ENCODE measurements around the gene FTH1. TPM values are rescaled to one million over a fixed set of nuclear protein-coding genes. Genes with fewer than 3 reads are reported as not detected.
"Not testable (repeated sequence)": the region's sequence is repeated elsewhere in the genome, so short reads cannot be mapped to it uniquely, and the experiment has no call there.

FTH1 gene
- total RNA-seq, 2 experiments from 2014 or later = 709 to 727 TPM

DNA sequence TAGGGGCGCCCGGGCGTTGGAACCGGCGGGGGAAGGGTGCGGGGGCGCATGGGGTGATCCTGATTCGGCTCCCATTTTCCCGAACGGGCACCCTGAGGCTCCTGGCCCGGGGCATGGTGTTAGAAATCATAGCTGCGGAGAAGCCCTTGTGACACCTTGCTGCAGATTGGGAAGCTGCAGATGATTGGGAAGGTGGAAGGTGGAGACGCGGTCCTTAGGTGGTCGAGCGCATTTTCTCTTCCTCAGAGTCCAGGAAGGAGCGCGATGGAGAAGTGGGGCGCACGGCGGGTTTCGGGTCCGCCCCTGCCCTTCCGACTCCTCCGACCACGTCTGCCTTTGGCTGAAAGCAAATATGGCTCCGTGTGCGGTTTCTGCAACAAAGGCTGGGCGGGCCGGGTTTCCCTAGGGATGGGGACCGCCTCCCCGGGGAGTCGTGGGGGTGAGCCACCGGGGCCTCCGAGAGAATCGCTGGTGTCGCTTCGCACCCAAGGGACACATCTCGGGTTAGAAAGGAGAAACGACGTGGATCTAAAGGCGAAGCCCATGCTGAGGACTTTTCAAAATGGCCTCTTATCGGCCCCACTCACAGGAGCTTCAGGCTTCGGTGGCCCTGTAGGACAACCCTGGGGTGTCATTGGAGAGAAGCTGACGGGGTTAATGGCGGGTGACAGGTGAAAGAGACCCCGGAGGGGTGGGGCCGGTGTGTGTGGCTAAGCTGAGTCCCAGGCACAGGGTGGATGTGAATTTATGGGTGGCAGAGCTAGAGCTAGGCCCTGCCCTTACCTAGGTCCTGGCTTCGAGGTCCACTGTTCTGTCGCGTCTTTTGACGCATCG lies 707 bp upstream of the FTH1 start:
- ATAC-seq (peak; percentile 15), DNase-seq (peak; percentile 54)
- Mint-ChIP-seq H3K27me3 (ENCODE audit: low read depth) (no peaks in the 10 kb centered on the region), H3K4me1 (ENCODE audit: low read depth) (peaks cover 66% of the 10 kb centered on the region), H3K9me3 (ENCODE audit: insufficient read depth) (no peaks in the 10 kb centered on the region), H3K27ac (peak overlapping the region; percentile 97), H3K4me3 (peak overlapping the region; percentile 93), H3K36me3 (ENCODE audit: low read depth) (peaks cover 41% of the 10 kb centered on the region)
- ChIA-PET POLR2A (interaction anchor here (0.6 to 2.4 kb wide), 22 partner anchors 9 to 873 kb away, joined by 3 to 24 read pairs (median 4); partner anchors contain the start of genes CPSF7, FEN1, SDHAF2 and TMEM258), CTCF (interaction anchor here (0.7 to 10.6 kb wide), 10 partner anchors 19 to 172 kb away, joined by 3 to 100 read pairs (median 6); no protein-coding TSS in a partner anchor)

DNA sequence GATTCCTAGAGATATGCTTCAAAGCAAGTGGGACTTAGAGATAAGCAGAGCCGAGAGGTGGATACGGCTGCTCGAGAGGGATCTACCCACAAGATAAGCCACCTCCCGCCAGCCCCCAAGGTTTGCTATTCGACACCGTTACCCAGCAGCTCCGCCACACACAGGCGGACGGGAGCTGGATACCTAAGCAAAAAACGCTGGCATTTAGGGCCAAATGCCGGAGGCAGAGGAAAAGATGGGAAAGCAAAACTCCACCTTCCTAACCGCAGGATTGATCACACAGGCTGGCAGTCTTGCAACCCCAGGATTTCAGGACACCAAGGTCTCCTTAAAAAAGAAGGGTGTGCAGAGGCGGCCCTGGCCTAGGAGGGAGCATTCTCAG lies 709 bp downstream of the FTH1 start:
- Mint-ChIP-seq H3K27ac (peak overlapping the region; percentile 88), H3K9me3 (ENCODE audit: insufficient read depth) (no peaks in the 10 kb centered on the region), H3K4me3 (peak overlapping the region; percentile 93), H3K4me1 (ENCODE audit: low read depth) (peaks cover 59% of the 10 kb centered on the region), H3K36me3 (ENCODE audit: low read depth) (peaks cover 47% of the 10 kb centered on the region), H3K27me3 (ENCODE audit: low read depth) (no peaks in the 10 kb centered on the region)
- POLR2A ChIA-PET = interaction anchor here (1.4 to 2.4 kb wide), 3 partner anchors 14 to 115 kb away, joined by 3 to 24 read pairs (median 6); no protein-coding TSS in a partner anchor
- ATAC-seq (peak; percentile 17), DNase-seq (peak; percentile 60)
- CTCF ChIA-PET = interaction anchor here (0.9 to 10.6 kb wide), 5 partner anchors 19 to 521 kb away, joined by 3 to 100 read pairs (median 12); no protein-coding TSS in a partner anchor

DNA sequence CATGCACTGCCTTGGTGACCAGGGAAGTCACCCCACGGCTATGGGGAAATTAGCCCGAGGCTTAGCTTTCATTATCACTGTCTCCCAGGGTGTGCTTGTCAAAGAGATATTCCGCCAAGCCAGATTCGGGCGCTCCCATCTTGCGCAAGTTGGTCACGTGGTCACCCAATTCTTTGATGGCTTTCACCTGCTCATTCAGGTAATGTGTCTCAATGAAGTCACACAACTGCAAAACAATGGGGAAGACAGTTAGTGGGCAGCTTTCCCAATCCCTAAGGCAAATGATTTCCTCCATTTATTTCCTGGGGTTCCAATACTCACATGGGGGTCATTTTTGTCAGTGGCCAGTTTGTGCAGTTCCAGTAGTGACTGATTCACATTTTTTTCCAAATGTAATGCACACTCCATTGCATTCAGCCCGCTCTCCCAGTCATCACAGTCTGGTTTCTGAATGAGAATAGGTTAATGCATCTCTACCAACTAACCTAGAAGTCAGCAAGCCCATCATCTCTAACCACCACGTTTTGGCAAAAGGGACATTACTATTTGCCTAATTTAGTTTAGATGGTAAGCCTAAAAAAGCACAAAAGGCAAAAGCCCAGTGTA lies 2.7 kb downstream of the FTH1 start:
- not testable (repeated sequence) for H3K27me3 Mint-ChIP-seq (ENCODE audit: low read depth); H3K27ac Mint-ChIP-seq; ATAC-seq; DNase-seq; H3K9me3 Mint-ChIP-seq (ENCODE audit: insufficient read depth)
- ChIA-PET CTCF (interaction anchor here (1.0 to 10.6 kb wide), 5 partner anchors 17 to 117 kb away, joined by 3 to 100 read pairs (median 17); no protein-coding TSS in a partner anchor), POLR2A (interaction anchor here (1.5 to 1.9 kb wide), 2 partner anchors 61 to 117 kb away, joined by 5 to 6 read pairs; no protein-coding TSS in a partner anchor)
- Mint-ChIP-seq H3K4me1 (ENCODE audit: low read depth) (peaks cover 50% of the 10 kb centered on the region), H3K4me3 (peak overlapping the region; percentile 93), H3K36me3 (ENCODE audit: low read depth) (peaks cover 46% of the 10 kb centered on the region)

DNA sequence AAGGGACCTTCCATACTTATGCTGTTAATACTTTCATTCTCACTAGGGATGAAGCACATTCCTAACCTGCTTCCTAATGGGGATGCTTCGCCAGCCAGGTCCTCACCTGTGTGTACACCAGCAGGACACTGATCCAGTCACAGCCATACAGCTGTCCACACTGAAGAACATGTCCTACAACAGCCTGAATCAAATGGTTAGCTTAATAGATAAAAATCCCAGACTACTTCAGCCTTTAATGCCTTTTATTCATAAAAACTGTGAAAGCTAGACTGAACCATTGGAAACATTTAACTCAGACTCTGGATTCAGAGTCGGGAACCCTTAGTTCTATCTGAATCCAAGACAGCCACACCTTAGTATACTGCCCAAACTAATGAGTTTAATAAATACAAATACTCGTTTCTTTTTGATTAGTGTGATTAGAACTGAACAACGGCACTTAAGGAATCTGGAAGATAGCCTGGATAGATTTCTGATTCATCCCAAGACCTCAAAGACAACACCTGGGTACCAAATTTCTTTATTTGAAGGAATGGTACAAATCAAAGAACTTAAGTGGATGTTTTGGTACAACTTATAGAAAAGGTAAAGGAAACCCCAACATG lies 3.3 kb downstream of the FTH1 start:
- Mint-ChIP-seq H3K9me3 (ENCODE audit: insufficient read depth) (no peaks in the 10 kb centered on the region), H3K4me3 (peak overlapping the region; percentile 12), H3K4me1 (ENCODE audit: low read depth) (peaks cover 47% of the 10 kb centered on the region), H3K36me3 (ENCODE audit: low read depth) (peaks cover 43% of the 10 kb centered on the region), H3K27ac (peak overlapping the region; percentile 70), H3K27me3 (ENCODE audit: low read depth) (no peaks in the 10 kb centered on the region)
- ChIA-PET CTCF (interaction anchor here (1.0 to 6.1 kb wide), 4 partner anchors 17 to 144 kb away, joined by 3 to 46 read pairs (median 10); no protein-coding TSS in a partner anchor), POLR2A (interaction anchor here (0.8 to 1.4 kb wide), 2 partner anchors 83 to 160 kb away, joined by 3 read pairs; partner anchors contain the start of gene INCENP)
- ATAC-seq (no peak), DNase-seq (no peak)

DNA sequence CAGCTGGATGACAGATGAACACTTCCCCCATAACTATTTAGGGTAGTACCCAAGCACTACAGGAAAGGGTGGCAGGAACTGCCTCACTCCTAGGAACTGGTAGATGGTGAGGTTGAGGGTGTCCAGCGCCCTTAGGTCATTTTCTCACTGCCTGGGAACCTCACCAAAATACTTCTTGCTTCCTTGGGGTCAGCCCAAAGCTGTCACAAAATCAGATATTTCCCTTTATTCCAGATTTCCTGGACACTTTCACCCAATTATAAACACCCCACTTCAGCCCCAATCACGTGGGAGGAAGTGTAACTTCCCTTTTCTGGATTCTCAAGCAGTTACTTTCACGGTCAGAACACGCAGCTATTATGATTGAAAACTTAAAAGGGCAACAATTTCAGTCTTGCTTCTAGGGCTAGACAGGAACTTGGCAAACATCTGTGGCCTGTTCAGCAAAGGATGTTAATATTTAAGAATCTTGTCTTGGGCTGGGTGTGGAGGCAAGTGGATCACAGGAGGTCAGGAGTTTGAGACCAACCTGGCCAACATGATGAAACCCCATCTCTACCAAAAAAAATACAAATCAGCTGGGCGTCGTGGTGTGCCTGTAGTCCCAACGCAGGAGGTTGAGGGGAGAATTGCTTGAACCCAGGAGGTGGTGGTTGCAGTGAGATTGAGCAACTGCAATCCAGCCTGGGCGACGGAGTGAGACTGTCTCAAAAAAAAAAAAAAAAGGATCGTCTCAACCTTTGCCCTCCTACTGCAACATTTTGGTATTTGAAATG lies 4.0 kb downstream of the FTH1 start:
- ATAC-seq (no peak), DNase-seq (no peak)
- ChIA-PET CTCF (interaction anchor here (1.0 to 6.1 kb wide), 4 partner anchors 16 to 145 kb away, joined by 3 to 46 read pairs (median 10); no protein-coding TSS in a partner anchor), POLR2A (interaction anchor here (0.8 to 1.4 kb wide), 2 partner anchors 82 to 160 kb away, joined by 3 read pairs; partner anchors contain the start of gene INCENP)
- H3K27me3 Mint-ChIP-seq (ENCODE audit: low read depth) = no peaks in the 10 kb centered on the region
- H3K4me3 Mint-ChIP-seq = peak overlapping the region; percentile 12
- peaks cover 43% of the 10 kb centered on the region for H3K36me3 Mint-ChIP-seq (ENCODE audit: low read depth)
- H3K27ac Mint-ChIP-seq = peak overlapping the region; percentile 70
- no peaks in the 10 kb centered on the region for H3K9me3 Mint-ChIP-seq (ENCODE audit: insufficient read depth)
- peaks cover 41% of the 10 kb centered on the region for H3K4me1 Mint-ChIP-seq (ENCODE audit: low read depth)

DNA sequence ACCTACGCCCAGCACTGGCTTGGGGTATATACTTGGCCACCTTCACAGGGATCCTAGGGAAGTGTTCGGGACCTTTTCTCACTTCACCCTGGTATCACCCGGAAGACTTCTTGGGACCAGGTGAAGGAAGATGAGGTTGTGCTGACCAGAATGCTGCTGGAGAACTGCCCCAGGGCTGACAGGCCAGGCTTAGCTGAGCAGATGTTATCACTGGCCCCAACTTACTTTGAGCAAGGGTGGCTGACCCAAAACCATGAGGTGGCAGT lies 4.5 kb downstream of the FTH1 start:
- H3K4me3 Mint-ChIP-seq = no peak overlapping the region
- ChIA-PET POLR2A (interaction anchor here (1.4 kb wide), 1 partner anchor 161 kb away, joined by 3 read pairs; the partner anchor contains the start of gene INCENP), CTCF (interaction anchor here (1.6 to 6.1 kb wide), 4 partner anchors 15 to 145 kb away, joined by 8 to 46 read pairs (median 14); no protein-coding TSS in a partner anchor)
- peak overlapping the region; percentile 50 for H3K27ac Mint-ChIP-seq
- peaks cover 42% of the 10 kb centered on the region for H3K36me3 Mint-ChIP-seq (ENCODE audit: low read depth)
- peaks cover 37% of the 10 kb centered on the region for H3K4me1 Mint-ChIP-seq (ENCODE audit: low read depth)
- H3K9me3 Mint-ChIP-seq (ENCODE audit: insufficient read depth) = no peaks in the 10 kb centered on the region
- no peak for ATAC-seq
- no peaks in the 10 kb centered on the region for H3K27me3 Mint-ChIP-seq (ENCODE audit: low read depth)
- DNase-seq = no peak

DNA sequence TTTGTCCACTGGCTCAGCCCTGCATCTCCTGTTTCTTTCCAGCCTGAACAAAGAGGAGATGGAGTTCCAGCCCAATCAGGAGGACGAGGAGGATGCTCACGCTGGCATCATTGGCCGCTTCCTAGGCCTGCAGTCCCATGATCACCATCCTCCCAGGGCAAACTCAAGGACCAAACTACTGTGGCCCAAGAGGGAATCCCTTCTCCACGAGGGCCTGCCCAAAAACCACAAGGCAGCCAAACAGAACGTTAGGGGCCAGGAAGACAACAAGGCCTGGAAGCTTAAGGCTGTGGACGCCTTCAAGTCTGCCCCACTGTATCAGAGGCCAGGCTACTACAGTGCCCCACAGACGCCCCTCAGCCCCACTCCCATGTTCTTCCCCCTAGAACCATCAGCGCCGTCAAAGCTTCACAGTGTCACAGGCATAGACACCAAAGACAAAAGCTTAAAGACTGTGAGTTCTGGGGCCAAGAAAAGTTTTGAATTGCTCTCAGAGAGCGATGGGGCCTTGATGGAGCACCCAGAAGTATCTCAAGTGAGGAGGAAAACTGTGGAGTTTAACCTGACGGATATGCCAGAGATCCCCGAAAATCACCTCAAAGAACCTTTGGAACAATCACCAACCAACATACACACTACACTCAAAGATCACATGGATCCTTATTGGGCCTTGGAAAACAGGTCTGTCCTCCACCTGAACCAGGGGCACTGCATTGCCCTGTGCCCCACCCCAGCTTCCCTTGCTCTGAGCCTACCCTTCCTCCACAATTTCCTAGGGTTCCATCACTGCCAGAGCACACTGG lies 5.0 kb downstream of the FTH1 start:
- ChIA-PET POLR2A (interaction anchor here (1.4 kb wide), 1 partner anchor 161 kb away, joined by 3 read pairs; the partner anchor contains the start of gene INCENP), CTCF (interaction anchor here (1.2 to 6.1 kb wide), 5 partner anchors 15 to 146 kb away, joined by 3 to 46 read pairs (median 11); no protein-coding TSS in a partner anchor)
- peak; percentile 1 for ATAC-seq
- Mint-ChIP-seq H3K4me1 (ENCODE audit: low read depth) (peaks cover 37% of the 10 kb centered on the region), H3K27ac (peak overlapping the region; percentile 50), H3K4me3 (no peak overlapping the region), H3K9me3 (ENCODE audit: insufficient read depth) (no peaks in the 10 kb centered on the region), H3K27me3 (ENCODE audit: low read depth) (no peaks in the 10 kb centered on the region), H3K36me3 (ENCODE audit: low read depth) (peaks cover 40% of the 10 kb centered on the region)
- DNase-seq = no peak

DNA sequence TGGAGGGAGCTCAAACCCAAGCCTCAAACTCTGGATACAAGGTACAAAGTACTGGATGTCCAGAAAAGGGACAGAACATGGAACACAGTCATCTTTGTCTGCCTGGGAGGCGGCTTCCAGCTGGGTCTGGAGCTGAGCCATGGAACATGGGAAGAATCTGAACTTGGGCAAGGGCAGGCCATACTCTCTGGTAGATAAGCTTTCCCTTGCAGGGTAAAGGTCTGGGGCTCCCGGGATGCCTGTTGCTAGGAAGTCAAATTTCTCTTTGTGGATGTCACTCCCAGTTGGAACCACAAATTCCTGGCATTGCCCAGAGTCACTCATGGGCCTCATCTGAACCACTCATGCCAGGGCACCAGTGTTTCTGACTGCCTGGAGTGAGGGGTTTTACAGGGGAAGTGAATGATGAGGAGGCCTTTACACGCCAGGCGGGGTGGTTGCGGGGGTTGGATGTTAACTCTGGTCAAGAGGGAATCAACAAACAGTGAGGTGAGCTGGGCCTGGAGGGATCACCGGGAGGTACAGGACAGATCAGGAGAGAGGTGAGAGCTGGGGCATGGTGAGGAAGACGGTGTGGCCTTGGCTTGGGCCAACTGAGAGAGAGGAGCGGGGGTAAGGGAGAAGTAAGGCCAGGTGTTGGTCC lies 5.7 kb downstream of the FTH1 start:
- DNase-seq = no peak
- H3K4me1 Mint-ChIP-seq (ENCODE audit: low read depth) = peaks cover 37% of the 10 kb centered on the region
- peak; percentile 2 for ATAC-seq

DNA sequence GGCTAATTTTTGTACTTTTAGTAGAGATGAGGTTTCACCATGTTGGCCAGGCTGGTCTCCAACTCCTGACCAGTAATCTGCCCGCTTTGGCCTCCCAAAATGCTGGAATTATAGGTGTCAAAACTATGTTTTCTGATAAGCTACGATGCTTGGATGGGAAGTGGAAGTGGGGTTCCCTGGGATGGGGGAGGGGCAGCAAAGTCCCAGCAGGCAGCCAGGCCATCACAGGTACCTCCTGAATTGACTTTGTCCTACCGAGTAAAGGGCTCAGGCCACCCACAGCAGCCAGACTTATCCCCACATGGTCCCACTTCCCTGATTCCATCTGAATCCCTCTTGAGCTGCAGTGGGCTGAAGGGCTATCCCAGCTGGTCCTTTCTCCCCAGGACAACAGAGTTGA lies 6.9 kb downstream of the FTH1 start:
- ChIA-PET CTCF (interaction anchor here (1.1 to 6.1 kb wide), 6 partner anchors 10 to 155 kb away, joined by 3 to 46 read pairs (median 4); partner anchors contain the start of gene BEST1), POLR2A (no interaction called here)
- Mint-ChIP-seq H3K27ac (no peak overlapping the region), H3K4me3 (no peak overlapping the region), H3K9me3 (ENCODE audit: insufficient read depth) (no peaks in the 10 kb centered on the region), H3K27me3 (ENCODE audit: low read depth) (peaks cover 9% of the 10 kb centered on the region), H3K36me3 (ENCODE audit: low read depth) (peaks cover 30% of the 10 kb centered on the region), H3K4me1 (ENCODE audit: low read depth) (peaks cover 38% of the 10 kb centered on the region)
- ATAC-seq = no peak
- DNase-seq = no peak

More for the DNA sequence above, 5.7 kb downstream of the FTH1 start:
- Mint-ChIP-seq H3K36me3 (ENCODE audit: low read depth) (peaks cover 39% of the 10 kb centered on the region), H3K4me3 (no peak overlapping the region), H3K27me3 (ENCODE audit: low read depth) (no peaks in the 10 kb centered on the region), H3K9me3 (ENCODE audit: insufficient read depth) (no peaks in the 10 kb centered on the region), H3K27ac (no peak overlapping the region)
- CTCF ChIA-PET = interaction anchor here (1.1 to 6.1 kb wide), 8 partner anchors 11 to 154 kb away, joined by 3 to 46 read pairs (median 4); partner anchors contain the start of gene BEST1
- POLR2A ChIA-PET = no interaction called here

DNA sequence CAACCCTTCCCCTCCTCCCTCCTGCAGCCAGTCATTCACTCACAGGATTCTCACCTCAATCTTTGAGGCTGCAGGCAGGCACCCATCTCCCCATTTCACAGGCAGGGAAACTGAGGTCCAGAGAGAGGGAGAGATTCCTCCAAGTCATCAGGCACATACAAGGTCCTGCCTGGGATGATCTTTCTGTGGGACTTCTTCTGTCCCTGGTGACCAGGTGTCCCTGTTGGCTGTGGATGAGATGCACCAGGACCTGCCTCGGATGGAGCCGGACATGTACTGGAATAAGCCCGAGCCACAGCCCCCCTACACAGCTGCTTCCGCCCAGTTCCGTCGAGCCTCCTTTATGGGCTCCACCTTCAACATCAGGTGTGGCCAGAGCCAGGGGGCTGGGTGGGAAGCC lies 7.8 kb downstream of the FTH1 start:
- peaks cover 31% of the 10 kb centered on the region for H3K4me1 Mint-ChIP-seq (ENCODE audit: low read depth)
- ChIA-PET POLR2A (interaction anchor here (1.2 kb wide), 1 partner anchor 8 kb away, joined by 4 read pairs; the partner anchor contains the start of gene FTH1), CTCF (interaction anchor here (1.0 to 6.1 kb wide), 4 partner anchors 13 to 149 kb away, joined by 4 to 46 read pairs (median 10); no protein-coding TSS in a partner anchor)
- DNase-seq (no peak), ATAC-seq (no peak)
- H3K27ac Mint-ChIP-seq = no peak overlapping the region
- H3K36me3 Mint-ChIP-seq (ENCODE audit: low read depth) = peaks cover 22% of the 10 kb centered on the region
- peaks cover 16% of the 10 kb centered on the region for H3K27me3 Mint-ChIP-seq (ENCODE audit: low read depth)
- H3K9me3 Mint-ChIP-seq (ENCODE audit: insufficient read depth) = no peaks in the 10 kb centered on the region
- no peak overlapping the region for H3K4me3 Mint-ChIP-seq

Data from activated CD8-positive, alpha-beta T cell treated with anti-CD3 and anti-CD28 coated beads, Interleukin-2, amount 10 ng/mL, durations not matched to agents 7 days and 5 days (primary cell).